Measurements from ENCODE around the gene GPAT2. TPM values are rescaled to one million over a fixed set of nuclear protein-coding genes. Genes with fewer than 3 reads are reported as not detected.
"Not testable (repeated sequence)": the region's sequence is repeated elsewhere in the genome, so short reads cannot be mapped to it uniquely, and the experiment has no call there.

GPAT2 gene, protein sequence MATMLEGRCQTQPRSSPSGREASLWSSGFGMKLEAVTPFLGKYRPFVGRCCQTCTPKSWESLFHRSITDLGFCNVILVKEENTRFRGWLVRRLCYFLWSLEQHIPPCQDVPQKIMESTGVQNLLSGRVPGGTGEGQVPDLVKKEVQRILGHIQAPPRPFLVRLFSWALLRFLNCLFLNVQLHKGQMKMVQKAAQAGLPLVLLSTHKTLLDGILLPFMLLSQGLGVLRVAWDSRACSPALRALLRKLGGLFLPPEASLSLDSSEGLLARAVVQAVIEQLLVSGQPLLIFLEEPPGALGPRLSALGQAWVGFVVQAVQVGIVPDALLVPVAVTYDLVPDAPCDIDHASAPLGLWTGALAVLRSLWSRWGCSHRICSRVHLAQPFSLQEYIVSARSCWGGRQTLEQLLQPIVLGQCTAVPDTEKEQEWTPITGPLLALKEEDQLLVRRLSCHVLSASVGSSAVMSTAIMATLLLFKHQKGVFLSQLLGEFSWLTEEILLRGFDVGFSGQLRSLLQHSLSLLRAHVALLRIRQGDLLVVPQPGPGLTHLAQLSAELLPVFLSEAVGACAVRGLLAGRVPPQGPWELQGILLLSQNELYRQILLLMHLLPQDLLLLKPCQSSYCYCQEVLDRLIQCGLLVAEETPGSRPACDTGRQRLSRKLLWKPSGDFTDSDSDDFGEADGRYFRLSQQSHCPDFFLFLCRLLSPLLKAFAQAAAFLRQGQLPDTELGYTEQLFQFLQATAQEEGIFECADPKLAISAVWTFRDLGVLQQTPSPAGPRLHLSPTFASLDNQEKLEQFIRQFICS
- total RNA-seq (2014; rRNA removed; shearing (Covaris generic)), result not detected in 2 replicates

- DNase-seq (ENCODE audit: low spot score), result not testable (repeated sequence)
Measured at GRCh38 chr2:96034792-96035191, at the start of gene GPAT2. Gene GPAT2 (minus strand): TSS chr2:96034916. CDS start chr2:96032359, 2,557 bp downstream.

- no peak for DNase-seq (ENCODE audit: low spot score)
Measured at GRCh38 chr2:96083989-96084857, 49.5 kb upstream of the GPAT2 start.

GRCh38 chr2:96083064-96083939 is 48.6 kb upstream of the GPAT2 start:
- no peak for DNase-seq (ENCODE audit: low spot score)

GRCh38 chr2:96082211-96083063 is 47.7 kb upstream of the GPAT2 start:
- DNase-seq (ENCODE audit: low spot score), result no peak

GRCh38 chr2:96081042-96081441 is 46.3 kb upstream of the GPAT2 start:
- DNase-seq (ENCODE audit: low spot score), result no peak

GRCh38 chr2:96075199-96075771 is 40.6 kb upstream of the GPAT2 start:
- no peak for DNase-seq (ENCODE audit: low spot score)

DNA sequence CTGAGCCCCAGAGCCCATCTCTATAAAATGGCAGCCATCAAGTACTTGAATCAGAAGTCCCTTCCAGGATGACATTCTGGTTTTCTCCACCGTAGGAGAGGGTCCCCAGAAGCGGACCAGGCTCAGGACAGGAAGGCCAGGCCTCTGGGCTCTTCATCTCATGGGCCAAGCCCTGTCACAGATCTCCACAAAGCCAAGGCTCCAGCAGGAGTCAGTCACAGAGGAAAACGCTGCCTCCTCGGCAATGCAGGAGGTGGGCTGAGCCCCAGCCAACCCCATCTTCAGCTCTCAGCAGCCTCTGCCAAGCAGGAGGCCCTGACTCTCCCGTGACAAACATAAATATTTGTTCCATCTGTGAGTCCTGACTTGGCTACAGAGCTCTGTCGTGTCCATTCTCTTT is 39.4 kb upstream of the GPAT2 start:
- DNase-seq (ENCODE audit: low spot score), result no peak

GRCh38 chr2:96073170-96073775 is 38.6 kb upstream of the GPAT2 start:
- no peak for DNase-seq (ENCODE audit: low spot score)

DNA sequence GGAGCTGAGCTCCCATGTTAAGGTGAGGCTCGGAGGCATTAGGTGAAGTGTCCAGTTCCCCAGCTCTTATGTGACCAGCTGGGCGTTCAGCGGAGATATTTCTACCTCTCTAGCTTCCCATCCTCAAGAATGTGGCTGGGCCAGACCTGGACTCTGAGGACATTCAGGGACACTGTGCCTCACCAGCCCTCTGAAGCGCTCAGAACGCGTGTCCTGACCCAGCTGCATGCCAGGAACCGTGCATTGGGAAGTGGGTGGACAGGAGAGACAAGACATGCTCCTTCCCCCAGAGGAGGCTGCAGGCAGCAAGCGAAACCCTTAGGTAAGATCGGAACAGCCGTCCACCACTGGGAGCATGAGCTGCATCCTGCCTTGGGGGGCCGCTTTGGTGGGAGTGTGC is 38.0 kb upstream of the GPAT2 start:
- no peak for DNase-seq (ENCODE audit: low spot score)

- not testable (repeated sequence) for DNase-seq (ENCODE audit: low spot score)
Measured at GRCh38 chr2:96071977-96072491, 37.3 kb upstream of the GPAT2 start.

DNA sequence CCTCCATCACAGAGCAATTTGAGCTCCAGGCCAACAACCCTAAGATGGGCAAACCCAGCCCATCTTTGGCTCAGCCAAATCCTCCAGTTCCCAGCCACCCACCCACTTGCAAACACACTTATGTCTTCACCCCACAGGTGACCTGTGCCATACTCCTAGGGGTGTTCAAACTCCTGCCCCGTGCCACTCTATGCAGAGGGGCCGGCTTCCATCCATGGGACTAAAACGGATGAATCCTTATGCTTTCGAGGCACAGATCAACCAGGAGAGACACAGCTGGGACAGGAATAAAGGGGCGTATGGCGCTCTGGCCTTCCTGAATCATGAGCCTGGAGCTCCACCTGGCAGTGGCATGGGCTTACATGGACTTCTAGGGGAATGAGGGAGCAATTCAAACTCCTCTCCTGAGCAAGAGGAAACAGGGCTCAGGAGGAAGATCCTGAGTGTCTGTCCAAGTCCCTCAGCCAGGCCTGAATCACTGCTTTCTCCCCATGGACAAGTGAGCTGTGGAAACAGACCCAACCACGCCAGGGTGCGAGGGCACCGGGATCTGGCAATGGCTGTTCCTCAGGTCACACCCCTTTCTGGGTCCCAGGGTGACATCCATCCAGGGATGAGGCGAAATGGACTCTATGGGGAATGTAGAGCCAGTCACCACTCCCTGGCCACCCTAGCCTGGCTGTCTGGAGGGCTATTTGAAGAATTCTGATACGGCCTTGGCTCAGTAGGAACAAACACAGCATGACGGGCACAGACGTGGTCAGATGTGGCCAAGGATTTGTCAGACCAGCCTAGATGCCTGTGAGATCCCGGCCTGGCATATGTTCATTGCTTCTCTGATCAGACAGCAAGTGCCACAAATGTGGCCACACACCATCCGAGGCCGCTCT is 36.6 kb upstream of the GPAT2 start:
- not testable (repeated sequence) for DNase-seq (ENCODE audit: low spot score)

- DNase-seq (ENCODE audit: low spot score), result not testable (repeated sequence)
Measured at GRCh38 chr2:96070351-96070750, 35.6 kb upstream of the GPAT2 start.

- not testable (repeated sequence) for DNase-seq (ENCODE audit: low spot score)
Measured at GRCh38 chr2:96069878-96070277, 35.2 kb upstream of the GPAT2 start.

- DNase-seq (ENCODE audit: low spot score), result not testable (repeated sequence)
Measured at GRCh38 chr2:96067902-96068581, 33.3 kb upstream of the GPAT2 start.

DNA sequence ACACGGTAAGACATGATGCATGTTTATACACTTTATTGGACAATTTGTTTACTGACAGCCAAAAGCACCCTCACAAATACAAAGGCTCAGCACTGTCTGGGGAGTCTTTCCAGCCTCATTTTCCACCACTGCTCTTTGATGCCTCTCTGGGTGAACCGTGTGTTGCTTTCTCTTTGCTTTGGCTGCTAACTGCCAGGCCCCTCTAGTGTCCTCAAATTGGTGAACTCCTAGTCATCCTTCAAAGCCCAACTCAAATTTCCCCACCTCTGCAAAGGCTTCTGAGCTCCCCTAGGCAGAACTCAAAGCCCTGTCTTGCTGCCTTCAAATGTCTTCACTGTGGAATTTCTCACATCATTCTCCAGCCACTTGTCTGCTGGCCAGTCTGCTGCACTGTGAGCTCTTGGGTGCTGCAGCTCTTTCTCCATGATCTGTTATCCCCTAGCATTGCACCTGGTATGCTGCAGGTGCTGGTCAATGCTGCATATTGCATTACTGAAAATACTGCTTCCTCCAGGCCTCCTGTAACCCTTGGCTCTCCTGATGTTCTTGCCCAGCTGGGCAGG is 32.5 kb upstream of the GPAT2 start:
- DNase-seq (ENCODE audit: low spot score), result not testable (repeated sequence)

GRCh38 chr2:96066511-96066910 is 31.8 kb upstream of the GPAT2 start:
- DNase-seq (ENCODE audit: low spot score), result not testable (repeated sequence)

- DNase-seq (ENCODE audit: low spot score), result not testable (repeated sequence)
Measured at GRCh38 chr2:96065954-96066353, 31.2 kb upstream of the GPAT2 start.

All from H4 (cell line).